HCT116 (cell line): ENCODE data around the gene ADARB2. TPM values are rescaled to one million over a fixed set of nuclear protein-coding genes. Genes with fewer than 3 reads are reported as not detected.

ENCODE experiments used
- ATAC-seq: fragments of 200-7000 bp; cut with Tn5 transposase; 2 replicates; pipeline ENCODE4 v1.9.1; 2020; ENCODE audit warnings: mild to moderate bottlenecking, moderate library complexity
- BruUV-seq: library from RNA; stranded (reverse); fragments of 400-500 nt; replicated peaks from 2 replicates; lab custom pipeline; 2021; lab: Mats Ljungman, UMichigan
- CTCF ChIA-PET: fragments of 300-600 bp; sonication (Branson Sonifier 250); formaldehyde crosslinking; loops from one replicate; lab custom pipeline; 2021; ENCODE audit warnings: antibody characterized with exemption; lab: Charles Lee
- POLR2A ChIA-PET: fragments of 300-600, 350-600 bp; sonication (Branson Sonifier 250); formaldehyde crosslinking; loops from one replicate; lab custom pipeline; 2021; ENCODE audit warnings: antibody characterized with exemption; lab: Charles Lee
- RAD21 ChIA-PET, 2 experiments: fragments of 300-600 bp; sonication (Branson Sonifier 250); formaldehyde crosslinking; loops; one replicate each; lab custom pipeline; 2023; ENCODE audit warnings: low total read pairs in 2 of 2; ENCODE audit not compliant: uncharacterized antibody in 2 of 2, unreplicated experiment in 2 of 2, low non-redundant PET in 1 of 2; lab: Charles Lee
- DNase-seq: peaks from one replicate; pipeline ENCODE4 v3.0.0-alpha.2; 2010; ENCODE audit warnings: low read depth, low spot score
- H2AFZ ChIP-seq: fragments of 200-600 bp; shearing (Covaris generic), sonication (generic); 2 replicates; pipeline ENCODE4 v1.6.1; 2017; ENCODE audit warnings: low read depth, mixed run types, mixed read lengths, antibody characterized with exemption, low read length; ENCODE audit not compliant: poor library complexity, severe bottlenecking
- H3K27ac ChIP-seq: 2 replicates; pipeline ENCODE4 v1.5.1; 2012; ENCODE audit warnings: low read depth, low read length
- H3K27me3 ChIP-seq: fragments of 200-600 bp; sonication (generic); 2 replicates; pipeline ENCODE4 v1.6.1; 2016; ENCODE audit warnings: mixed run types, low read length, mixed read lengths; ENCODE audit not compliant: insufficient read depth
- H3K36me3 ChIP-seq, 2 experiments: fragments of 200-500 bp in 1 of 2; fragments of 200-600 bp in 1 of 2; sonication (Bioruptor generic) in 1 of 2; sonication (generic) in 1 of 2; 2 replicates each; pipeline versions ENCODE4 v1.5.1 to v1.6.1; 2014 to 2016; ENCODE audit warnings: low read length in 2 of 2, inconsistent platforms in 1 of 2, mixed read lengths in 1 of 2, mixed run types in 1 of 2; ENCODE audit not compliant: insufficient read depth in 2 of 2, control insufficient read depth in 1 of 2
- H3K4me1 ChIP-seq, 2 experiments: fragments of 200-600 bp in 1 of 2; sonication (generic) in 1 of 2; 2 replicates each; pipeline versions ENCODE4 v1.5.1 to v1.6.1; 2012 to 2017; ENCODE audit warnings: low read length in 2 of 2, inconsistent platforms in 1 of 2, mild to moderate bottlenecking in 1 of 2, mixed read lengths in 1 of 2, mixed run types in 1 of 2, moderate library complexity in 1 of 2; ENCODE audit not compliant: insufficient read depth in 2 of 2, control insufficient read depth in 1 of 2
- H3K4me2 ChIP-seq: fragments of 200-600 bp; sonication (generic); 2 replicates; pipeline ENCODE4 v1.6.1; 2017; ENCODE audit warnings: mixed run types, low read length, mixed read lengths
- H3K4me3 ChIP-seq, 2 experiments: fragments of 200-600 bp in 1 of 2; sonication (generic) in 1 of 2; replicated peaks in 1 of 2; 2 replicates each; pipeline ENCODE4 v1.5.1; 2011 to 2016; ENCODE audit warnings: low read length in 2 of 2, control low read depth in 1 of 2, low read depth in 1 of 2, mild to moderate bottlenecking in 1 of 2, mixed read lengths in 1 of 2, mixed run types in 1 of 2
- H3K79me2 ChIP-seq: fragments of 200-600 bp; sonication (generic); 2 replicates; pipeline ENCODE4 v1.6.1; 2017; ENCODE audit warnings: mild to moderate bottlenecking, mixed run types, low read length, moderate library complexity, mixed read lengths; ENCODE audit not compliant: insufficient read depth
- H3K9ac ChIP-seq: fragments of 200-600 bp; sonication (generic); 2 replicates; pipeline ENCODE4 v1.6.1; 2016; ENCODE audit warnings: low read length, mixed read lengths
- H3K9me2 ChIP-seq: fragments of 200-600 bp; sonication (generic), shearing (Covaris generic); 2 replicates; pipeline ENCODE4 v1.6.1; 2017; ENCODE audit warnings: mixed run types, mild to moderate bottlenecking, moderate library complexity; ENCODE audit not compliant: insufficient read depth
- H3K9me3 ChIP-seq, 2 experiments: fragments of 200-500 bp in 1 of 2; fragments of 200-600 bp in 1 of 2; sonication (Bioruptor generic) in 1 of 2; sonication (generic) in 1 of 2; 2 replicates each; pipeline ENCODE4 v1.6.1; 2014 to 2017; ENCODE audit warnings: low read length in 2 of 2, mixed read lengths in 2 of 2, inconsistent platforms in 1 of 2, low read depth in 1 of 2, mild to moderate bottlenecking in 1 of 2, mixed run types in 1 of 2, moderate library complexity in 1 of 2; ENCODE audit not compliant: control insufficient read depth in 1 of 2, insufficient read depth in 1 of 2
- H4K20me1 ChIP-seq: fragments of 200-600 bp; sonication (generic), shearing (Covaris generic); 2 replicates; pipeline ENCODE4 v1.6.1; 2017; ENCODE audit warnings: mixed run types, mild to moderate bottlenecking, moderate library complexity; ENCODE audit not compliant: insufficient read depth
- CBX3 ChIP-seq: IDR thresholded peaks from 2 replicates; pipeline ENCODE4 v1.6.1; 2012; ENCODE audit warnings: low read depth
- CEBPB ChIP-seq: IDR thresholded peaks from 2 replicates; pipeline ENCODE4 v1.6.1; 2012; ENCODE audit warnings: low read depth
- CTCF ChIP-seq, 3 experiments: fragments of 200-600 bp in 1 of 3; sonication (generic) in 1 of 3; IDR thresholded peaks in 2 of 3; conservative IDR thresholded peaks in 1 of 3; 2 replicates each; pipeline ENCODE4 v1.5.1; 2012 to 2017; ENCODE audit warnings: low read depth in 2 of 3, low read length in 2 of 3, antibody characterized with exemption in 1 of 3, borderline replicate concordance in 1 of 3, control low read depth in 1 of 3, mild to moderate bottlenecking in 1 of 3, mixed read lengths in 1 of 3, mixed run types in 1 of 3, moderate library complexity in 1 of 3; ENCODE audit not compliant: insufficient read depth in 1 of 3
- EGR1 ChIP-seq: IDR thresholded peaks from 2 replicates; pipeline ENCODE4 v1.6.1; 2012; ENCODE audit warnings: low read depth
- ELF1 ChIP-seq: IDR thresholded peaks from 2 replicates; pipeline ENCODE4 v1.6.1; 2012; ENCODE audit warnings: low read depth, borderline replicate concordance
- EZH2 ChIP-seq: fragments of 200-600 bp; sonication (generic); IDR thresholded peaks from 2 replicates; pipeline ENCODE4 v1.6.1; 2017; ENCODE audit warnings: antibody characterized with exemption, mixed run types
- EZH2phosphoT487 ChIP-seq: fragments of 200-600 bp; IDR thresholded peaks from 2 replicates; pipeline ENCODE4 v1.6.1; 2018; ENCODE audit warnings: antibody characterized with exemption, borderline replicate concordance
- FOSL1 ChIP-seq: IDR thresholded peaks from 2 replicates; pipeline ENCODE4 v1.6.1; 2012; ENCODE audit warnings: low read depth
- POLR2A ChIP-seq: IDR thresholded peaks from 2 replicates; pipeline ENCODE4 v1.7.0; 2011; ENCODE audit warnings: borderline replicate concordance; ENCODE audit not compliant: insufficient read depth, insufficient read length; ENCODE audit errors: extremely low read depth
- POLR2AphosphoS5 ChIP-seq: IDR thresholded peaks from 2 replicates; pipeline ENCODE4 v1.6.1; 2011; ENCODE audit warnings: mild to moderate bottlenecking, low read depth, low read length, moderate library complexity
- RAD21 ChIP-seq: IDR thresholded peaks from 2 replicates; pipeline ENCODE4 v1.6.1; 2012; ENCODE audit warnings: low read depth, mild to moderate bottlenecking
- REST ChIP-seq: IDR thresholded peaks from 2 replicates; pipeline ENCODE4 v1.6.1; 2012; ENCODE audit warnings: low read depth
- SP1 ChIP-seq: IDR thresholded peaks from 2 replicates; pipeline ENCODE4 v1.6.1; 2012; ENCODE audit warnings: low read depth
- SRF ChIP-seq: IDR thresholded peaks from 2 replicates; pipeline ENCODE4 v1.6.1; 2012; ENCODE audit warnings: low read depth
- TCF7L2 ChIP-seq: IDR thresholded peaks from 2 replicates; pipeline ENCODE4 v1.7.0; 2011; ENCODE audit warnings: borderline replicate concordance, inconsistent platforms; ENCODE audit not compliant: insufficient read depth, insufficient read length; ENCODE audit errors: extremely low read depth
- YY1 ChIP-seq: IDR thresholded peaks from 2 replicates; pipeline ENCODE4 v1.6.1; 2011; ENCODE audit warnings: low read length, low read depth, moderate library complexity, mild to moderate bottlenecking; ENCODE audit not compliant: insufficient replicate concordance; ENCODE audit errors: extremely low read depth
- ZFX ChIP-seq: fragments of 450-650 bp; IDR thresholded peaks from 2 replicates; pipeline ENCODE4 v1.6.1; 2017
- intact Hi-C: fragments of 100-400 bp; cut with micrococcal nuclease; formaldehyde crosslinking; loops from 2 replicates; pipeline ENCODE4 v1.10.0; 2022
- total RNA-seq: library from RNA; stranded (reverse); gene quantifications from one replicate; pipeline ENCODE4 v1.2.1, GENCODE V29; 2021; ENCODE audit not compliant: unreplicated experiment

Gene ADARB2
- total RNA-seq, 1 experiment from 2014 or later: not detected

- no peak for TF ChIP-seq POLR2A
- no peak for TF ChIP-seq ELF1
- no peak for TF ChIP-seq SP1
- no peak for TF ChIP-seq EGR1
- TF ChIP-seq TCF7L2: no peak
- TF ChIP-seq ZFX: no peak
- TF ChIP-seq CTCF (IDR thresholded peaks at IDR 0.05 in 2 of 3, conservative IDR thresholded peaks at IDR 0.05 in 1 of 3; ENCODE audit: borderline replicate concordance in 1 of 3, insufficient read depth in 1 of 3, low read depth in 2 of 3, low read length in 2 of 3): no peak
- TF ChIP-seq REST: no peak
- TF ChIP-seq RAD21: no peak
- no peak for TF ChIP-seq EZH2phosphoT487
- no peak for TF ChIP-seq SRF
- TF ChIP-seq YY1: no peak
- no peak for TF ChIP-seq EZH2
- no peak for TF ChIP-seq CEBPB
- no peak for TF ChIP-seq CBX3
- no peak for TF ChIP-seq POLR2AphosphoS5
- TF ChIP-seq FOSL1: no peak
- H3K4me1 ChIP-seq: no peaks in the 10 kb centered on the region
- H3K4me2 ChIP-seq: no peak overlapping the region
- no peaks in the 10 kb centered on the region for H4K20me1 ChIP-seq
- ChIA-PET CTCF (no interaction called here), POLR2A (no interaction called here), RAD21 (no interaction called here)
- no peak overlapping the region for H2AFZ ChIP-seq
- no peak overlapping the region for H3K27ac ChIP-seq
- no peak for DNase-seq
- H3K27me3 ChIP-seq: no peaks in the 10 kb centered on the region
- H3K79me2 ChIP-seq: no peaks in the 10 kb centered on the region
- BruUV-seq: no TSS peak
- intact Hi-C loops: no loop called here
- no peak overlapping the region for H3K4me3 ChIP-seq
- H3K9me3 ChIP-seq: no peaks in the 10 kb centered on the region
- no peaks in the 10 kb centered on the region for H3K36me3 ChIP-seq
- no peaks in the 10 kb centered on the region for H3K9me2 ChIP-seq
- H3K9ac ChIP-seq: no peak overlapping the region
- no peak for ATAC-seq
Measured at GRCh38 chr10:1735562-1735961, 1.8 kb downstream of the ADARB2 start.
